Suprapubic skin (tissue), 4 donors: ENCODE data around the gene ZNF428. TPM values are rescaled to one million over a fixed set of nuclear protein-coding genes. Genes with fewer than 3 reads are reported as not detected.
"Not testable (repeated sequence)": the region's sequence is repeated elsewhere in the genome, so short reads cannot be mapped to it uniquely, and the experiment has no call there.

Experiments used
- DNase-seq, 2 donors: peaks; one replicate each; pipeline ENCODE4 v3.0.0-alpha.2; 2019; ENCODE audit warnings: low spot score in 2 of 2
- H3K27ac ChIP-seq: fragments of 200-600 bp; sonication (generic); one replicate; pipeline ENCODE4 v1.5.1; 2019
- H3K27me3 ChIP-seq: fragments of 200-600 bp; sonication (generic); one replicate; pipeline ENCODE4 v1.5.1; 2019
- H3K36me3 ChIP-seq: fragments of 200-600 bp; sonication (generic); one replicate; pipeline ENCODE4 v1.5.1; 2019
- H3K4me1 ChIP-seq: fragments of 200-600 bp; sonication (generic); one replicate; pipeline ENCODE4 v1.5.1; 2019
- H3K4me3 ChIP-seq: fragments of 200-600 bp; sonication (generic); one replicate; pipeline ENCODE4 v1.5.1; 2019; ENCODE audit warnings: mild to moderate bottlenecking
- H3K9me3 ChIP-seq: fragments of 200-600 bp; sonication (generic); one replicate; pipeline ENCODE4 v1.5.1; 2019
- CTCF ChIP-seq, 2 donors: fragments of 200-600 bp in 1 of 2; fragments of 450-650 bp in 1 of 2; sonication (generic) in 1 of 2; IDR thresholded peaks; one replicate each; pipeline ENCODE4 v1.5.1; 2016 to 2019; ENCODE audit warnings: antibody characterized with exemption in 2 of 2, mild to moderate bottlenecking in 1 of 2, moderate library complexity in 1 of 2
- EP300 ChIP-seq: sonication (generic); formaldehyde crosslinking; IDR thresholded peaks from one replicate; pipeline ENCODE4 v1.6.1; 2017; ENCODE audit warnings: antibody characterized with exemption
- POLR2A ChIP-seq, 2 donors: fragments of 450-650 bp; IDR thresholded peaks; one replicate each; pipeline ENCODE4 v1.6.1; 2017; ENCODE audit warnings: antibody characterized with exemption in 2 of 2, mild to moderate bottlenecking in 2 of 2, moderate library complexity in 2 of 2
- POLR2AphosphoS5 ChIP-seq, 3 donors: sonication (generic); formaldehyde crosslinking; IDR thresholded peaks; one replicate each; pipeline ENCODE4 v1.6.1; 2017; ENCODE audit warnings: antibody characterized with exemption in 3 of 3
- WGBS: methylation state at CpG from one replicate; pipeline ENCODE4 v1.1.5; 2018; 5-methylcytosine and 5-hydroxymethylcytosine counted together
- total RNA-seq, 4 donors: library from RNA; depleted of rRNA; stranded (reverse); fragments of >200 nt; gene quantifications; one replicate each; pipeline ENCODE4 v1.1.0, GENCODE V29; 2016

Gene ZNF428
- total RNA-seq, 4 donors from 2014 or later = 10.6 to 19.3 (median 17.5) TPM

GRCh38 chr19:43636121-43636683, 16.8 kb upstream of the ZNF428 start:
- Histone ChIP-seq H3K36me3 (no peaks in the 10 kb centered on the region), H3K9me3 (no peaks in the 10 kb centered on the region), H3K27ac (no peak overlapping the region), H3K4me1 (peaks cover 48% of the 10 kb centered on the region), H3K4me3 (no peak overlapping the region), H3K27me3 (peaks cover 12% of the 10 kb centered on the region)
- WGBS = 84% methylated on average over 11 of the region's 14 CpGs
- TF ChIP-seq POLR2AphosphoS5 (IDR thresholded peaks at IDR 0.05) (no peak), CTCF (IDR thresholded peaks at IDR 0.05) (no peak), POLR2A (IDR thresholded peaks at IDR 0.05) (no peak), EP300 (no peak)
- peak in 1 of 2 donors; percentile 53 for DNase-seq

GRCh38 chr19:43635561-43635940, 16.1 kb upstream of the ZNF428 start:
- H3K36me3 ChIP-seq, H3K9me3 ChIP-seq, DNase-seq: not testable (repeated sequence)
- H3K27ac ChIP-seq = peak overlapping the region; percentile 60
- H3K4me1 ChIP-seq = peaks cover 46% of the 10 kb centered on the region
- peaks cover 10% of the 10 kb centered on the region for H3K27me3 ChIP-seq
- WGBS = 72% methylated on average over 2 of the region's 2 CpGs
- H3K4me3 ChIP-seq = peak overlapping the region; percentile 5

- Histone ChIP-seq H3K36me3 (no peaks in the 10 kb centered on the region), H3K4me3 (peak overlapping the region; percentile 5), H3K4me1 (peaks cover 41% of the 10 kb centered on the region), H3K27ac (peak overlapping the region; percentile 60), H3K27me3 (peaks cover 5% of the 10 kb centered on the region), H3K9me3 (no peaks in the 10 kb centered on the region)
- WGBS = 46% methylated on average over 14 of the region's 17 CpGs
- peak in 1 of 2 donors; percentile 59 for DNase-seq
- TF ChIP-seq POLR2AphosphoS5 (IDR thresholded peaks at IDR 0.05) = no peak
- no peak for TF ChIP-seq CTCF (IDR thresholded peaks at IDR 0.05)
- TF ChIP-seq POLR2A (IDR thresholded peaks at IDR 0.05) = no peak
- no peak for TF ChIP-seq EP300
Observed at GRCh38 chr19:43634872-43635560, 15.6 kb upstream of the ZNF428 start.

GRCh38 chr19:43634506-43634871, 15.1 kb upstream of the ZNF428 start:
- TF ChIP-seq CTCF (IDR thresholded peaks at IDR 0.05) (no peak), POLR2AphosphoS5 (IDR thresholded peaks at IDR 0.05) (no peak), EP300 (no peak), POLR2A (IDR thresholded peaks at IDR 0.05) (no peak)
- H3K27ac ChIP-seq = peak overlapping the region; percentile 60
- WGBS = 34% methylated on average over 5 of the region's 5 CpGs
- DNase-seq = no peak
- peaks cover 4% of the 10 kb centered on the region for H3K27me3 ChIP-seq
- no peaks in the 10 kb centered on the region for H3K9me3 ChIP-seq
- peak overlapping the region; percentile 5 for H3K4me3 ChIP-seq
- H3K4me1 ChIP-seq = peaks cover 38% of the 10 kb centered on the region
- H3K36me3 ChIP-seq = no peaks in the 10 kb centered on the region

- peaks cover 35% of the 10 kb centered on the region for H3K4me1 ChIP-seq
- TF ChIP-seq POLR2AphosphoS5 (IDR thresholded peaks at IDR 0.05) (no peak), CTCF (IDR thresholded peaks at IDR 0.05) (no peak), EP300 (no peak)
- H3K36me3 ChIP-seq = no peaks in the 10 kb centered on the region
- no peak overlapping the region for H3K27ac ChIP-seq
- no peaks in the 10 kb centered on the region for H3K27me3 ChIP-seq
- H3K4me3 ChIP-seq = no peak overlapping the region
- DNase-seq = no peak
- no peaks in the 10 kb centered on the region for H3K9me3 ChIP-seq
- 55% methylated on average over 2 of the region's 5 CpGs for WGBS
Observed at GRCh38 chr19:43634068-43634467, 14.6 kb upstream of the ZNF428 start.
